DMS 273 (cell line): Measurements from ENCODE around the gene MXD4.

Source experiments
- DNase-seq: peaks from one replicate; lab custom pipeline; 2025; ENCODE audit not compliant: unreplicated experiment; lab: John Stamatoyannopoulos, UW

The MXD4 gene, protein sequence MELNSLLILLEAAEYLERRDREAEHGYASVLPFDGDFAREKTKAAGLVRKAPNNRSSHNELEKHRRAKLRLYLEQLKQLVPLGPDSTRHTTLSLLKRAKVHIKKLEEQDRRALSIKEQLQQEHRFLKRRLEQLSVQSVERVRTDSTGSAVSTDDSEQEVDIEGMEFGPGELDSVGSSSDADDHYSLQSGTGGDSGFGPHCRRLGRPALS

DNA sequence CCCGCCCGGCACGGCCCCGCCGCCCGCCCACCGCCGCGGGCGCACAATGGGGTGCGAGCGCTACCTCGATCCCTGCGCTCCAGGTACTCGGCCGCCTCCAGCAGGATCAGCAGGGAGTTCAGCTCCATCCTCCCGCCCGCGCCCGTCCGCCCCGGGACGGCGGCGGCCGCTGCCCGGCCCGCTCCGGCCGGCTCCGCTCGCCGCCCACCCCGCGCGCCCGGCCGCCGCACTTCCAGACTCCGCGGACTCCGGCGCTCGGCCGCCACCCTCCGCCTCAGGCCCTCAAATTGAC lies at the start of gene MXD4:
Gene MXD4, minus strand, starts transcription at position 257 of the 292 bp plus-strand sequence. Its CDS starts 129 bp downstream, at position 128.
- DNase-seq: no peak

DNA sequence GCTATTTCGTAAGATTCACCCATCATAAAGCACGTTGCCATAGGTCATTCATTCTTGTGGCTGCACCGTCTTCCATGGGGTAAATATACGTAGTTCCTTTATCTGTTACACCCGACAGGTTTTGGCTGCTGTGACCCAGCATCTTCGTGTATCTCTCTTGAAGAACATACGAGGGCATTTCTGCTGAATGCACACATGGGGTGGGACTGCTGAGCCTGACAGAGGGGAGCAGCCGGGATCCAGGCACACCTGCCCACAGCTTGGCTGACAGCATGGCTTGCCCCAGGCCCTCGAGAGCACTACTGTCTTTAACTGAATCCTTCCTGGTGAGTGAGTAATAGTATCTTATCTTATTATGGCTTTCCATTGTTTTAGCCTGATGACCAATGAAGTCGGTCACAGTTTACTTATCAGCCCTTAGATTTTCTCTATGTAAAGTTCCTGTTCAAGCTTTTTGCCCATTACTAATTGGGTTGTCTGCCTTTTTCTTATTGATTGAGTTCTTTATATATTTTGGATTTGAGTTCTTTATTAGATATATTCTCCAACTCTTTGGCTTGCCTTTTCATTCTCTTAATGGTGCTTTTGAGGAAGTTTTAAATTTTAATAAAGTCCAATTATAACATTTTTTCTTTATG lies 45.0 kb upstream of the MXD4 start:
- no peak for DNase-seq

DNA sequence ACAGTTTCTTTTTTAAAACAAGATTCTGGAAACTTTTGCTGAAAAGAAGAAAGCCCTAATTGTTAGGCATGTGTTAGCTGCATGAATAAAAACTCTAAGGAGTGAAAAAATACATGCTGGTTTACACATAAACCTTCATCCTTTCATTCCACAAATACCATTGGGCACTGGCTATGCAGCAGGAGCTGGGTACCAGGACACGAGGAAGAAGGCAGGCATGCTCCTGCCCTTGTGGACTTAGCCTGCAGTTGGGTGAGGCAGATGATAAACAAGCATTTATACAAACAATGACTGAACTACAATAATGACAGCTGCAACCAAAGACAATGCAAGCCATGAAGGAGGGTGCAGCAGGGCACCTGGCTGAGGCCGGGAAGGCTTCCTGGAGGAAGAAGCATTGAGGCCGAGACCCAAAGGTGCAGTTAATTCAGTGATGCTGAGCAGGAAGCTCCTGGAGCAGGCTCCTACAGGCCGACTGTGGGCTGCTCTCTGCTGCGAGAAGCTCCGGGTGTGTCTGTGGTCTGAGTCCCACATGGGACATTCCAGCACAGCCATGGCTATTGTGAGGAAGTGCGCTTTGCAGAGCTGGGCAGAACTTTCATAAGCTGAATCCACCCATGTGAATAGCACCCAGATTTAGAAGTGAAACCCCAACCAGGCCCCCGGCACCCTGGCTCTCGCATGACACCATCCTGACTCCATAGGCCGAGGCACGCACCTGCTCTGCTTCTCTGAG lies 44.0 kb upstream of the MXD4 start:
- DNase-seq: no peak

DNA sequence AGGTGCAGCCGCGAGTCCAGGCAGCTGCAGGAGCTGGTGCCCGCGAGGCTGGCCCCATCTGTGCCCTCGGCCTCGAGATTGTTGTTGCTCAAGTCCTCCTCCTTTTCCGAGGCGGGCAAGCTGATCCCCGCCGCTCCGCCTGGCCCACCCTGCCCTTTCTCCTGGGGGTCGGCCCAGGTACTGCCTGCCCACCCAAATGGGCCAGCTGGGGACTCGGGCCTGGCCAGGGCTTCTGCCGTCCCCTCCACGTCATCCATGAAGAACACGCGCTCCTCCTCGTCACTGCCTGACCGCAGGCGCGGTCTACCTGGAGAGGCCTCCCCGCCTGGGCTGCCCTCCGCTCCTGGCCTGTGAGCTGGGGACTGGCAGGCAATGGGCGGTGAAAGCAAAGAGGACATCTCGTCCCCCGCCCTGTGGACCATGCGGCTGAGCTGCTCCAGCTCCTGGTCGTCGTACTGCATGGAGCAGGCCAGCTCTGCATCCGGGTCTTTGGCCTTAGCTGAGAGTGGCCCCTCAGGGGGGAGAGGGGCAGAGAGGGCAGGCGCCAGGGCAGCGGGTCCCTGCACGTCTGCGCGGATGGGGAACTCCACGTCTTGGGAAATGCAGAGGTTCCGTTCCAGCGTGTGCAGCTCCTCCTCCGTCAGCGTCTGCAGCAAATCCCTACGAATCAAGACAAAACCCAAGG lies 43.1 kb upstream of the MXD4 start:
- DNase-seq: no peak

DNA sequence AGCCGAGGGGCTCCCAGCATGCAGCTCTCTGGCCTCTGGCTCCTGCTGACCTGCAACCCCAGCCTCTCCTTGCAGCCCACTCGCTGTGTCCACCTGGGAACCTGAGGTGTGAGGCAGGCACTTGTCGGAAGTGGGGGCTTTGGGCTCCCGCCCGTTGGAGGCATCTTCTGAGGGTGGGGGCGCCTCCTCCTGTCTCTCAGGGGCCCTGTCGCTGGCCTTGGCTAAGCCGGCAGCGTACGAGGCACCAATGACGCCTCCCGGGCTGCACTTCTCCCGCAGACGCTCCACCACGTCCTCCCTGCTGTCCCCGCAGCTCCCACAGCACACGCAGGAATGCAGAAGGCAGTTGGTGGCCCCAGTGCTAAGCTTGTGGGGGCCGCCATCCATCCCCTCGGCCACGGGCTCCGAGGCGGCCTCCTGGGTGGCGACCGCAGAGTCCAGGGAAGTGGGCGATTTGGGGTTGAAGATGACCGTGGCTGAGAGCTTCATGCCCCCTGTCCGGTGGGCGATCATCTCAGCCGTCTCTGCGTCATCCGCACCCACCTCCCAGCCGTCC lies 42.5 kb upstream of the MXD4 start:
- no peak for DNase-seq

DNA sequence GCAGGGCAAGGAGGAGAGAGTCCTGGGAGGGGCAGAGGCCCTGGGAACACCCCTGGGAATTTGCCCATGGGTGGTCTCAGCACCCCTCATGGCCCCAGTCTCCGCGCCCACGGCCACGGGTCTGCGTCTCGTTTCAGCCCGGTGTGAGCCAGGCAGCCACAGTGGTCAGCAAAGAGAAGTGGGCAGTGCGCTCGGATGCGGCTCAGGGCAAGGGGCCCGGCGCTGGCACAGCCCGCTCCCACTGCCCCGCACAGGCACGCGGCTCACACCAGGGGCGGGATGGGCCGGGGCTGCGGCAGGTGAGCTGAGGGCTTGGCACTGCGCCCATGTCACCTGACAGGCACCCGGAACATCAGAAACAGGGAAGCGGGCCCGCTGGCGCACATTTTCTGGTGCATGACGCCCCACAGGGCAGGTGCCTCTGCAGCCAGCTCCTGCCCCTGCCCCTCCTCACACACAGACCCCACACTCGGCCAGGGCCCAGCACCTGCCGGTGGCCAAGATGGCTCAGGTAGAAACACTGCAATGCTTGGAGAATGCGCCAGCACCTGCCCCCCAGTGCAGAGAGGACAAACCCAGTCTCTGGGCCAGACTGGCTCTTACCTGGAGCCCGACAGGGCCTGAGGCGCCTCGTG lies 41.9 kb upstream of the MXD4 start:
- DNase-seq: no peak

DNA sequence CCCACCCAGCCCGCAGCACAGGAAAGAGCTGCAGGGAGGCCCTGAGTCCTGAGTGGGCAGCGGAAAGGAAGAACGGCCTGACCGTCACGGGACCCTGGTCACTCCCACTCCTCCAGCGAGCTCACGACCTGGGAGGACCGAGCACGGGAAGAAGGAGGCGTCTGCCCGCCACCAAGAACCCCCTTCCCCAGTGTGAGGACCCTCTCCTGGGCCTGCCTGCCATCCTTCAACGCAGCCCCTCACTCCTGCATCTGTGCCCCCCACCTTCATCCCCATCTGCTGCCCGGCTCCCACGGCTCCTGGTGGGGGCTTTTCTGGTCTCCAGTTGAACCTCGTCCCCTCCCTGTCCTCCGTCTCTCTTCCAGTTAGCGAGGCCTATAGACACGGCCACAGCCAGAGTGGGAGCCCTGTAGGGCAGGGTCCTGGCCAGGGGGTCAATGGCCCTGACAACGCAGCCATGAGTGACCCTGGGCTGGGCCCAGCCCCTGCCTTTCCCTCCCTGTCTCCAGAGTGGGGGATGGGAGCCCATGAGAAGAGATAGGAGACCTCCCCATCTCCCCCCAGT lies 41.3 kb upstream of the MXD4 start:
- no peak for DNase-seq

DNA sequence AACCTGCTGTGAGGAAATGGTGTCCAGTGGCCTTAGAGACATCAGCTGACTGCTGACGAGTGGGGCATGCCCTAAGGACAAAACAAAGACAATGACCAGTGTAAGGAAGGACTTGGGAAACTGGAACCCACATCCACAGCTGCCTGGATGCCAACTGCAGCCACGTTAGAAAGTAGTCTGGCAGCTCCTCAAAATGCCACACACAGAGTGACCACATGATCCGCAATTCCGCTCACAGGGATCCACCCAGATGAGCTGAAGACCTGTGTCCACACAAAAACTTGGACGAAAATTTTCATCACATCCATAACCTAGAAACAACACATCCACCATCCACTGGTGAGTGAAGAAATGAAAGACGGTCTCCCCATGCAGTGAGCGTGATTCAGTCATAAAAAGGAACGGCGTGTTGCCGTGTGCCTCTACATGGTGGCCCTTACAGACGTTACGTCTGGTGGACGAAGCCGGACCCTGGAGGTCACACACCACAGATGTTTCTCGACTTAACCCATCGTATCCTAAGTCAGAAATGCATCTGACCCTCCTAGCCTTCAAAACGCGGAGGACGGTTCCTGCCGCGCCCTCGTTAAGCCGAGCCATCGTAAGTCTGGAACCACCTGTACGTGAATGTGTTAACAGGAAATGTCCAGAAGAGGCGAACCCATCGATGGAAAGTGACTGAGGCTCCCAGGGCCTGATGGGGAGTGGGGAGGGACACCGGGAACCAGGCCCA lies 40.6 kb upstream of the MXD4 start:
- DNase-seq: no peak

DNA sequence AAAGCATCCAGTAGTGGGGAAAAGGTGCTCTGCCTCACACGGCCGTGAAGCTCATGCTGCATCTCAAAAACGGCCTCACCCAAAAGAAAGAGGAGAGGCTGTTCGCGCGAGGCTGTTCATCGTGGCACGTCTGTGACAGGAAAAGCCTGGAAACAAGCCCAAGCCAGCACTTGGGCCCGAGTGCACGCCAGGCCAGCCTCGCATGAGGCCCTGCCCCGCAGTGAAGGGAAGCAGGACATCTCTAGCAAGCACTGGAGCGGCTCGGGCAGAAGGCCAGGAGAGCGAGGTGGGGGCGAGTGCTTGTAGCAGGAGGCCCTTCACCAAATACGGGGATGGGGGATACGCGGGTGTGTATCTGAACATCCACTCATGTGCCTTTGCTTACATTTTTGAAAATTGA lies 39.9 kb upstream of the MXD4 start:
- no peak for DNase-seq

DNA sequence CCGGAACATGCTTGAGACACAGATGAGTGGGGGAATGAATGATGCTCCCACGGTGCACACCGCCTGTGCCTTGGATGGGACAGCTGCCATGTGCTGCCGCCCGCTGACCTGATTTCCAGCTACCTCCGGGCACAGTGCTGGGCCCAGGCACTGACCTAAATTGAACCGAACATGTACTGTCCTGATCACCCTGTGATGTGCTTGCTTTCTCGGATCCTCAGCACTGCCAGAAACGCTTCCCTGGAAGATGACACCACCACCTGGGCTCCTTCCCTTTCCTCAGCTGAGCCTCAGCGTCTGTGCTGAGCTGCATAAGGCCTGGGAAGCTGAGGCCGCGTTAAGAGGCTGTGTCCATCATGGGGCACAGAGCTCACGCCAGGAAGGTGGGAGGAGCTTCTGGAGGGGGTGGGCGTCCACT lies 39.3 kb upstream of the MXD4 start:
- DNase-seq: no peak

DNA sequence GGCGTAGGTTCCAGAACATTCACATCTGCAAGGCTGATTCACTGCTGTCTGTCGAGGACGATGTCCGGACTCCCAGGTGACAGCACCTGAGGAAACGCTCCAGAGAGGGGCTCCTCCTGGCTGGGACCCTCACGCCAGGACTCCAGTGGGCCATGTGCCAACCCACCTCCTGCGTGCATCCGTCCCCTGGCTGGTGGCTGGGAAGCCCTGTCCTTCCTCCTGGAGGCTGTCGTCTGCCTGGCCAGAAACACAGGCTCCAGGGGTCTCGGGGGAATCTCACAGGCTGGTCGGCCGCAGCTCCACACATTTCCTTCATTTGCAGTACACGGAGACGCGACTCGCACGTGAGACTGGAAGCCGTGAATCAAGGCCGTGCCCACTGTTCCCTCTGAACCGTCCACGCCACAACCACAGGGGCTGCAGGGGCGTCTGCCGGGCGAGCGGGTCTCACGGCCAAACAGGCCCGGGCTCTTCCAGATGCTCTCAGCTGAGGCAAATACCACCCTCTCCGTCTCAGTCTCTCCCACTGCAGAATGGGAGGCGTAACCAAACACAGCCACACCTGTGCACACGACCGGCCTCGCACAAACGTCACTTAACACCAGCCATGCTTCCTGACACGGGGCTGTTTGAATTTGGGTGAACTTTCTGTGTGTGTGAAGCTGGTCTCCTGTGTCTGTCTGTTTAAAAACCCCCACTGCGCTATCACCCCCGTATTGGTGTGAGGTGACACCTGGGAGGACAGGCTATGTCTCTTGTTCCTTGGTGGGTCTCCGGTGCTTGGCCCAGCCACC lies 38.7 kb upstream of the MXD4 start:
- DNase-seq: no peak

DNA sequence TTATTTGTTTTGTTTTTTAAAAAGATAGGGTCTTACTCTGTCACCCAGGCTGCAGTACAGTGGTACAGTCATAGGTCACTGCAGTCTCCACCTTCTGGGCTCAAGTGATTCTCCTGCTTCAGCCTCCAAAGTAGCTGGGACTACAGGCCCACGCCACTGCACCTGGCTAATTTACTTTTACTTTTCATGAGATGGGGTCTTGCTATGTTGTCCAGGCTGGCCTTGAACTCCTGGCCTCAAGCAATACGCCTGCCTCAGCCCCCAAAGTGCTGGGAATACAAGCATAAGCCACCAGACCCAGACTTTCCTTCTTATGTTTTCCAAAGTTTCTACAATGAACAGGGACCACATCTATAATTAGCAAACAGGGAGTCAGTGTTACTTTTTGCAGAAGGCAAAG lies 37.9 kb upstream of the MXD4 start:
- no peak for DNase-seq

DNA sequence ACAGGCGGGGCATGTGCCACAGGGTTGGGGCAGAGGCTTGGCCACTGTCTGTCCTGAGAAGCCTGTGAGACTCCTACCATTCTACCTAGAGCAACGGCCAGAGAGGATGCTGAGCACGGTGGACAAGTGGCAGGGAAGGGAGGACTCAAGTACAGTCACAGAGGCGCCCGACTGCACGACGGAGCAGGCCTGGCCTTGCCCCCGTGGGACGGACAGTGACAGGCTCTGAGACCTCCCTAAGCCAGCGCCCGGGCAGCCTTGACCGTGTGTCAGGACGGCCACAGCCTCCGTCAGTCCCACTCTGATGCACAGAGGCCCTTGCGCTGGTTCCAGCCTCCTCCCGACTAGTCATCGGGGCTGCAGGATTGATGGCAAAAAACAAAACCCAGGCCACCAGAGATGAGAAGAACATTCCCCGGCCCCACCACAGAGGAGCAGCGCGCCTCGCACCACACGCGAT lies 36.7 kb upstream of the MXD4 start:
- DNase-seq: no peak

DNA sequence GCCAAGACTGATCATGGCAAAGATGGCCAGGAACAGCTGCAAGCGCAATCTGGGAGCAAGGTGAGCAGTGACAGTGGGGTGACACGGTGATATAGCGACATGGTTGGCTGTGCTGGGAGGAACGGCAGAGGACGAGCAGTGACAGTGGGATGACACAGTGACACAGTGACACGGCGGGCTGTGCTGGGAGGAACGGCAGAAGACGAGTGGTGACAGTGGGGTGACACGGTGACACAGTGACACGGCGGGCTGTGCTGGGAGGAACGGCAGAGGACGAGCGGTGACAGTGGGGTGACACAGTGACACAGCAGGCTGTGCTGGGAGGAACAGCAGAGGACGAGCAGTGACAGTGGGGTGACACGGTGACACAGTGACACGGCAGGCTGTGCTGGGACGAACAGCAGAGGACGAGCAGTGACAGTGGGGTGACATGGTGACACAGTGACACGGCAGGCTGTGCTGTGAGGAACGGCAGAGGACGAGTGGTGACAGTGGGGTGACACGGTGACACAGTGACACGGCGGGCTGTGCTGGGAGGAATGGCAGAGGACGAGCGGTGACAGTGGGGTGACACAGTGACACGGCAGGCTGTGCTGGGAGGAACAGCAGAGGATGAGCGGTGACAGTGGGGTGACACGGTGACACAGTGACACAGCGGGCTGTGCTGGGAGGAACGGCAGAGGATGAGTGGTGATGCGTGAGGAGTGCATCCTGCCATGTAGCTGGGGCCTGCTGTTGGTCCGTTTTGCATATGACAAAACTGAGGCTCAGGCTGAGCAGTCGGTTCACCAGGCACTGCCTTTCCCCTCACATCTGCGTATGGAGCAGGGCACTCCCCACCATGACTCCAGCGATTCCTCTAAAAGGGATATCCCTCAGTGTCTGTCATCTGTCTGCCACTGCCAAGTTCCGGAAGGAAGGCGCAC lies 36.0 kb upstream of the MXD4 start:
- DNase-seq: no peak

DNA sequence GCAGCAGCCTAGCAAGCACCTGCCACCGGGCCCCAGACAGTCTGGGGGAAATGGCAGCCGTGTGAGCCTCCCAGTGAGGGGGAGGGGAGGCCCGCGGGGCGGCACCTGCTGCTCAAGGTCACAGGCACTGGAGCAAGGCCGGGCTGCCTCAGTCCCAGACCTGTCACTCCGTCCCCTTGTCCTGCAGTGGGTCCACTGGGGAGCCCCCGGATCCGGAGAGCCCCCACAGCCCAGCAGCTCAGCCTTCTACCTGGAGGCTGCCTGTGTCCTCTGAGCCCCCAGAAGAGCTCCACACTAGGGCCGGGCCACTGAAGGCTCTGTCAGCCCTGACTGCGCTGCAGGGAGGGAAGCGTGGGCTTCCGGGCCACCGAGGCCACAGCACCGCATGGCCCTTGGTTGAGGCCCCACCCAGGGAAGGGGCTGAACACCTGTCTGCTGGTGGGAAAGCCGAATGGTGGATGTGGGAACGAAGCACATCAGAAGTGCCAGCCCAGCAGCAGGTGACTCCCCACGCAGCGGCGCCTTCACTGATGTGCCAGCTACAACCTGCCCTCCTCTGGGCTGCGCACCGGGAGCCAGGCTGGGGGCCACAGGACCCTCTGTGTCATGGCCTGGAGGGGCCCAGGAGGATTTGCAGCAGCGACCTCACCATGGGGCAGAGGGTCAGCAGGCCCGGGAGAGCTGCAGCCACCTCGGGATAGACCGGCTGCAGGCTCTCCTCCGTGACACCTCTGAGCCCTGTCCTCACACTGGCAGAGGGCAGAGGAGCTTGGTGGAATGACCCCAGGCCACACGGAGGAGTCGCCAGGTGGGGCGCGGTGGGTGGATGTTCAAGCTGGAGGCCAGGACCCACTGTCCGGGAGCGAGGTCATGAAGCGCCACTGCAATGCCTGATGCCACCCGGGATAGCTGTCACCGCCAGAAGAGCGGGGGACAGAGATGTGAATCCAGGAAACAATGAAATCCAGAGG lies 35.0 kb upstream of the MXD4 start:
- no peak for DNase-seq

DNA sequence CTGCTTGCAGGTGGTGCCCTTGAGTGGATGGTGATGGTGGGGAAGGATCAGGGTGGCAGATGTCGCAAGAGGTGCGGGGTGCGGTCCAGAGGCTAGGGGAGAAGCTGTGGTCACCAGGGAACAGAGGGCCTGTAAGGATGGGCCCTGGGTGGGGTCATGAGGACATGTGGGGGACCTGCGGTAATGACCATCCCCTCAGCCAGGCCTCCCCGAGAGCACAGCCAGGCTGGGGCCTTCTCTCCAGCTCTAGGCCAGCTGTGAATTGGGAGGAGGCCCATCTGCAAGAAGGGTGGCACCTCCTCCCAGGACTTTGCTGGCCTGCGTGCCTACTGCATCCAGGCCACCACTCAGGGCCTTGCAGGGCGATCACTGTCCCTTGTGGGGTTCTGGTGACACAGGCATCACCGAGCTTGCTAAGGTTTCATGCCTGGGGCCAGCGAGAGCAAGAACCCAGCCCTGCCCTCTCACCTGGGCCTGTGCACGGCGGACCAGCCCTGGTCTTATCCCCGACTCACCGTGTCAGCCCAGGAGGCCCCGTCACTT lies 34.1 kb upstream of the MXD4 start:
- DNase-seq: no peak

DNA sequence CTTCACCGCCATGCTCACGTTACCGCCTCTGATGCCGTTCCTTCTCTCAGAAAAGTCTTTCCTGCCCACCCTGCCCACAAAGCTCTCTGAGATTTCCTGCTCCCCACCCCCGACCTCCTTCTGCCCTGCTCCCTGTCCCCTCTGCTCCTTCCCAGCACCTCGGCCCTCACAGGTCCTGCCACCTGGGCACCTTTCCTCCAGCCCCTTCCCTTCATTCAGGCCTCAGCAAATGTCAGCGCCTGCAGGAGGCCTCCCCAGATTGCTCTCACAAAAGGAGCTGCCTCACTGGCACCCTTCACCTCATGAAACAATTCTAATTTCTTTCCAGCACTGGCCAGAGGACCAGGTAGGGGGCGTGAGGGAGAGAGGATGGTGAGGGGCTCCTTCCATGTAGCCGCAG lies 33.6 kb upstream of the MXD4 start:
- no peak for DNase-seq
